Left forelimb (tissue), 1 donor: ENCODE results near the gene PKD2L2.
"Not testable (repeated sequence)": the region's sequence is repeated elsewhere in the genome, so short reads cannot be mapped to it uniquely, and the experiment has no call there.

Experiments
- DNase-seq: peaks from one replicate; pipeline ENCODE4 v3.0.0-alpha.2; 2018; ENCODE audit warnings: low spot score

The PKD2L2 gene

GRCh38 chr5:137888466-137888862 lies 793 bp upstream of the PKD2L2 start:
- DNase-seq = no peak

GRCh38 chr5:137890845-137891244 lies 1.6 kb downstream of the PKD2L2 start:
- no peak for DNase-seq

GRCh38 chr5:137891849-137892248 lies 2.6 kb downstream of the PKD2L2 start:
- DNase-seq = no peak

GRCh38 chr5:137894586-137894985 lies 5.3 kb downstream of the PKD2L2 start:
- DNase-seq = no peak

GRCh38 chr5:137896560-137896959 lies 7.3 kb downstream of the PKD2L2 start:
- DNase-seq = no peak

GRCh38 chr5:137899493-137899892 lies 10.2 kb downstream of the PKD2L2 start:
- no peak for DNase-seq

- no peak for DNase-seq
Observed at GRCh38 chr5:137901011-137901817, 12.0 kb downstream of the PKD2L2 start.

- no peak for DNase-seq
Observed at GRCh38 chr5:137902408-137903133, 13.3 kb downstream of the PKD2L2 start.

- no peak for DNase-seq
Observed at GRCh38 chr5:137914758-137915157, 25.5 kb downstream of the PKD2L2 start.

- DNase-seq = no peak
Observed at GRCh38 chr5:137916923-137917322, 27.7 kb downstream of the PKD2L2 start.

GRCh38 chr5:137921931-137922330 lies 32.7 kb downstream of the PKD2L2 start:
- DNase-seq = no peak

GRCh38 chr5:137923856-137924255 lies 34.6 kb downstream of the PKD2L2 start:
- no peak for DNase-seq

GRCh38 chr5:137932800-137933199 lies 43.5 kb downstream of the PKD2L2 start:
- DNase-seq = no peak

GRCh38 chr5:137933491-137933911 lies 44.2 kb downstream of the PKD2L2 start:
- DNase-seq = no peak

- DNase-seq = no peak
Observed at GRCh38 chr5:137935190-137935589, 45.9 kb downstream of the PKD2L2 start.

- DNase-seq = no peak
Observed at GRCh38 chr5:137935694-137936093, 46.4 kb downstream of the PKD2L2 start.

- no peak for DNase-seq
Observed at GRCh38 chr5:137937994-137938750, 48.9 kb downstream of the PKD2L2 start.

GRCh38 chr5:137938751-137939143 lies 49.5 kb downstream of the PKD2L2 start:
- DNase-seq = no peak

- DNase-seq = no peak
Observed at GRCh38 chr5:137939331-137939730, 50.1 kb downstream of the PKD2L2 start.

GRCh38 chr5:137944280-137944679 lies 55.0 kb downstream of the PKD2L2 start:
- DNase-seq = not testable (repeated sequence)

GRCh38 chr5:137945825-137946224 lies 56.6 kb downstream of the PKD2L2 start:
- DNase-seq = no peak

- no peak for DNase-seq
Observed at GRCh38 chr5:137954131-137954879, 65.0 kb downstream of the PKD2L2 start.
